ENCODE data around the gene RTN4R. TPM values are rescaled to one million over a fixed set of nuclear protein-coding genes. Genes with fewer than 3 reads are reported as not detected.
A peak's percentile ranks its signal among the peaks of the same experiment; 100 is the strongest.
"Not testable (repeated sequence)": the region's sequence is repeated elsewhere in the genome, so short reads cannot be mapped to it uniquely, and the experiment has no call there.

The RTN4R gene
- total RNA-seq = 0.75 to 5.5 TPM (median 5.5 TPM) in 3 replicates
- long read RNA-seq, transcript RTN4R-201 (2 exons, 2,157 nt) = major isoform, 7 of 12 reads
- long read RNA-seq, partial matches to known transcripts = 4 of 12 reads
- long read RNA-seq, other reads (novel, unspliced or antisense) = 0 of 12 reads

DNA sequence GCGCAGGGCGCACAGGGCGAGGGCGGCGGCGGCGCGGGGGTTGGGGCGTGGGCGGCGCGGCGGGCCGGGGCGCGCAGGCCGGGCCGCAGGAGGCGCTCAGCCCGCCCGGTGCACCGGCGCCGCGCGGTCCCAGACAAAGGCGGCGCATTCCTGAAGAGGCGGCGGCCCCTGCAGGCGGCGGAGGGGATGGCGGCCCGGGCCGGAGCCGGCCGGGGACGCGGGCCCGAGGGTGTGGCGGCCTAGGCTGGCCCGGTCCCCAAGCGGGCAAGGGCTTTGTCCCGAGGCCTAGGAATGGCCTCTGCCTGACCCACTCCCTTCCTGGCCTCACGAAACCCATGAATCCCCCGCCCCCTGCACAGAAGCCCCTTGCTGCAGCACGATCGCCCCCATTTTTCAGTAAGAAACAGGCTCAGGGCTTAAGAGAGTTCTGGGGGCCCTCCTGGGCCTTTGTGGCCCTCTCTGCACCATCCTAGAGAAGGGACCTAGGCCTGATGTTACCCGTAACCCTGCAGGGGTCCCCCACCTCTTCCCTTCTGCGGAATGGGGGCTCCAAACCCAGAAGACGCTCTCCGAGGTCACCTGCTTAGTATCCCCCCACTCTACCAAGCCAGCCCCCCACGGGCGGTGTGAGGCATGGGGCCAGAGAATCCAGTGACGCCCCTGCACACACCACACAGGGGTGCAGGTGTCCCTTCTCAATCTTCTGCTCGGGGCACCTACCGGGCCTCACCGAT, at the start of gene RTN4R:
TSS of gene RTN4R (minus strand) at position 40 of the 734 bp plus-strand sequence. CDS start 226 bp downstream, outside the sequence.
- Mint-ChIP-seq H3K36me3 (ENCODE audit: low read depth) (no peaks in the 10 kb centered on the region), H3K27me3 (ENCODE audit: low read depth) (no peaks in the 10 kb centered on the region), H3K9me3 (ENCODE audit: low read depth) (no peaks in the 10 kb centered on the region), H3K4me1 (ENCODE audit: low read depth) (peaks cover 12% of the 10 kb centered on the region), H3K4me3 (ENCODE audit: unreplicated experiment) (peak within 1 kb of the TSS; percentile 52), H3K27ac (ENCODE audit: unreplicated experiment) (no peak within 1 kb of the TSS)
- no peak for DNase-seq (ENCODE audit: low spot score)
- TF ChIP-seq, protein P1, sequence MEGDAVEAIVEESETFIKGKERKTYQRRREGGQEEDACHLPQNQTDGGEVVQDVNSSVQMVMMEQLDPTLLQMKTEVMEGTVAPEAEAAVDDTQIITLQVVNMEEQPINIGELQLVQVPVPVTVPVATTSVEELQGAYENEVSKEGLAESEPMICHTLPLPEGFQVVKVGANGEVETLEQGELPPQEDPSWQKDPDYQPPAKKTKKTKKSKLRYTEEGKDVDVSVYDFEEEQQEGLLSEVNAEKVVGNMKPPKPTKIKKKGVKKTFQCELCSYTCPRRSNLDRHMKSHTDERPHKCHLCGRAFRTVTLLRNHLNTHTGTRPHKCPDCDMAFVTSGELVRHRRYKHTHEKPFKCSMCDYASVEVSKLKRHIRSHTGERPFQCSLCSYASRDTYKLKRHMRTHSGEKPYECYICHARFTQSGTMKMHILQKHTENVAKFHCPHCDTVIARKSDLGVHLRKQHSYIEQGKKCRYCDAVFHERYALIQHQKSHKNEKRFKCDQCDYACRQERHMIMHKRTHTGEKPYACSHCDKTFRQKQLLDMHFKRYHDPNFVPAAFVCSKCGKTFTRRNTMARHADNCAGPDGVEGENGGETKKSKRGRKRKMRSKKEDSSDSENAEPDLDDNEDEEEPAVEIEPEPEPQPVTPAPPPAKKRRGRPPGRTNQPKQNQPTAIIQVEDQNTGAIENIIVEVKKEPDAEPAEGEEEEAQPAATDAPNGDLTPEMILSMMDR (IDR thresholded peaks at IDR 0.05) = peak; percentile 79

DNA sequence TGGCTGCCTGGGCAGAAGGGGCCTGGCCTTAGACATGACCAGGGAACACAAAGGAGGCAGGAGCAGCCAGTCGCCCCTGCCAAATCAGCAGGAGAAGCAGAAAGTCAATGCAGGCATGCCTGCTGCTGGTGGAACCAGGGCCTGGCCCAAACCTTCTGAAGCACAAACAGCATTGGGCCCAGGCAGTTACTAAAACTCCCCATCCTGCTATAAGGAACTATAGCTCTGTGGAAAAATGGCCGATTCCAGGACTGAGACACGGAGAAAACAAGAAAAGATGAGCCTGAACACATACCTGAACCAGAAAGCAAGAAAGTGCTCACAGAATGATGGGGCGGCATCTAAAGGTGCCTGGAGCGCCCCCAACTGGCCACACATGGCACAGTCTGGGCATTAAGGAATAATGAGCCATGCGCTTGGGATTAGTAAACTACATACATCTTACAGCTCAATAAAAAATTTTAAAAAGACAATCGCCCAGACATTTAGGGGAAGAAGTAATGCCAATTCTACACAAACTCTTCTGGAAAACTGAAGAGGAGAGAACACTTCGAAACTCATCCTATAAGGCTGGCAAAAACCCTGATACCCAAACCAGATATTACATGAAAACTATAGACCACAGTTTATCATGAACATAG, 49.4 kb upstream of the RTN4R start:
- H3K27me3 Mint-ChIP-seq (ENCODE audit: low read depth); DNase-seq (ENCODE audit: low spot score); H3K36me3 Mint-ChIP-seq (ENCODE audit: low read depth); H3K27ac Mint-ChIP-seq (ENCODE audit: unreplicated experiment); H3K9me3 Mint-ChIP-seq (ENCODE audit: low read depth): not testable (repeated sequence)
- TF ChIP-seq, protein P1 (IDR thresholded peaks at IDR 0.05) = peak; percentile 81
- H3K4me1 Mint-ChIP-seq (ENCODE audit: low read depth) = peaks cover 34% of the 10 kb centered on the region
- H3K4me3 Mint-ChIP-seq (ENCODE audit: unreplicated experiment) = peak overlapping the region; percentile 22

DNA sequence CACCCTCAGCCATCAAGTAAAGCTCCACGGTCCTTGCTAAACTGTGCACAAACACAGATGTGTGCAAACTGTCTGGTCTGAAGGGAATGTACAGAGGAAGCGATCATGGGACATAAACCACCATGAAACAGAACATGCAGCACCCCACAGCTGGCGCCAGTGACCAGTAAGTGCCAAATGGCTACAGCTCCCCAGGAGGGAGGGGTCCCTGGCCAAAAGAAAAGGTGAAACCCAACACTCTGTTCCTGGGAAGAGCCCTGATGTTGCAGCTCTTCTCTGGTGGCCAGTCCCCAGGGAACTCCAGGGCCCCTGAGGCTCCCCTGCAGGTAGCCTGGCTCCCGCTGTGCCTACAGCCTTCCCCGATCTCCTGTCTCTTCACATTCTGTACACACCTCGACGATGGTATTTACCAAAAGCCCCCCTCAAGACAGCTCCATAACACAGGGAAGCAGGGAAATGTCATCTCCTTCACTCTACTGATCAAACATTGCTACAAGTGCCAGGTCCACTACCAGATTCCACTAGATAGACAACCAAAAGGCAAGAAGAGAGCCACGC, 48.8 kb upstream of the RTN4R start:
- Mint-ChIP-seq H3K9me3 (ENCODE audit: low read depth) (no peaks in the 10 kb centered on the region), H3K36me3 (ENCODE audit: low read depth) (no peaks in the 10 kb centered on the region), H3K27me3 (ENCODE audit: low read depth) (no peaks in the 10 kb centered on the region), H3K27ac (ENCODE audit: unreplicated experiment) (no peak overlapping the region), H3K4me3 (ENCODE audit: unreplicated experiment) (no peak overlapping the region), H3K4me1 (ENCODE audit: low read depth) (peaks cover 34% of the 10 kb centered on the region)
- TF ChIP-seq, protein P1 (IDR thresholded peaks at IDR 0.05) = no peak
- no peak for DNase-seq (ENCODE audit: low spot score)

DNA sequence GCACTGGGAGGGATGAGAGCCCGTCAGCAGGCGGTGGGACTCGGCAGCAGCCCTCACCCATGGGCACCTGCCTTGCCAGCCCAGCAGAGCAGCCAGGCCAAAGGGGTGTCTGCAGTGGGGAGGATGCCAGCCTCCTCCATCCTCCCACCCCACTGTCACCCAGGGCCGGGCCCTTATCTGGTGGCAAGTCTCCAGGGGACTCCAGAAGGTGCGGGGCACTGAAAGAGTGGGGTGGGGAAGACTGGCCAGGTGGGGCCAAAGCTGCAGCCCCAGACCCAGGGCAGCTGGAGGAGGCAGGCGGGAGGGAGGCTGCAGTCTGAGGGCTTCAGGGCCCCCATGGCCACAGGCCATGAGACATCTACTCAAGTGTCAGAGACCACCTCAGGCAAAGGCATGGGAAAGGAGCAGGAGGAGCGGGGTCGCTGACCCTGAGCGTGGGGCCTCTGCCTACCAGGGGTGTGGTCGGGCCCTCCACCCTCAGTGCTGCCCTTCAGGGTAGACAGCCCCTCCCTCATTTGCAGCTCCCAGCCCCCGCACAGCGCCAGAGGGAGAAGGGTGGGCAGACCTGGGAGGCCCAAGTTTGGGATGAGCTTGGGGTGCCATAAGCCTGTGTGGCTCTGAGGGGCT, 48.2 kb upstream of the RTN4R start:
- no peaks in the 10 kb centered on the region for H3K9me3 Mint-ChIP-seq (ENCODE audit: low read depth)
- peaks cover 34% of the 10 kb centered on the region for H3K4me1 Mint-ChIP-seq (ENCODE audit: low read depth)
- no peak overlapping the region for H3K4me3 Mint-ChIP-seq (ENCODE audit: unreplicated experiment)
- no peaks in the 10 kb centered on the region for H3K36me3 Mint-ChIP-seq (ENCODE audit: low read depth)
- no peak overlapping the region for H3K27ac Mint-ChIP-seq (ENCODE audit: unreplicated experiment)
- TF ChIP-seq, protein P1 (IDR thresholded peaks at IDR 0.05) = no peak
- no peaks in the 10 kb centered on the region for H3K27me3 Mint-ChIP-seq (ENCODE audit: low read depth)
- no peak for DNase-seq (ENCODE audit: low spot score)

All from chondrocyte (in vitro differentiated cells).